Glutamatergic neuron (in vitro differentiated cells): ENCODE results near the gene SEC61A1. TPM values are rescaled to one million over a fixed set of nuclear protein-coding genes. Genes with fewer than 3 reads are reported as not detected.

Source experiments
- DNase-seq: peaks from one replicate; pipeline ENCODE4 v3.0.0; 2022
- H3K27ac Mint-ChIP-seq: one replicate; pipeline ENCODE4 v1.8.0; 2020; ENCODE audit warnings: mild to moderate bottlenecking, mixed read lengths, inconsistent platforms; ENCODE audit not compliant: unreplicated experiment
- H3K27me3 Mint-ChIP-seq: one replicate; pipeline ENCODE4 v1.8.0; 2020; ENCODE audit warnings: mild to moderate bottlenecking, moderate library complexity, mixed read lengths, inconsistent platforms; ENCODE audit not compliant: unreplicated experiment
- H3K36me3 Mint-ChIP-seq: one replicate; pipeline ENCODE4 v1.8.0; 2020; ENCODE audit warnings: mild to moderate bottlenecking, mixed read lengths, inconsistent platforms; ENCODE audit not compliant: unreplicated experiment
- H3K4me1 Mint-ChIP-seq: one replicate; pipeline ENCODE4 v1.8.0; 2020; ENCODE audit warnings: mild to moderate bottlenecking, low read depth, mixed read lengths, inconsistent platforms; ENCODE audit not compliant: unreplicated experiment
- H3K4me3 Mint-ChIP-seq: one replicate; pipeline ENCODE4 v1.8.0; 2020; ENCODE audit warnings: mild to moderate bottlenecking, mixed read lengths, inconsistent platforms; ENCODE audit not compliant: unreplicated experiment
- H3K9me3 Mint-ChIP-seq: one replicate; pipeline ENCODE4 v1.8.0; 2020; ENCODE audit warnings: mild to moderate bottlenecking, moderate library complexity, mixed read lengths, inconsistent platforms; ENCODE audit not compliant: unreplicated experiment
- total RNA-seq: library from RNA; stranded (reverse); fragmentation: NEBNext Ultra II Directional; extraction: Animal tissue kit (Norgen Biotek cat#: 25700); gene quantifications from one replicate; pipeline ENCODE4 v1.2.1, GENCODE V29; 2021; ENCODE audit not compliant: unreplicated experiment
- TF ChIP-seq, protein P1 (sequence below): fragments of 200-600 bp; sonication (generic); IDR thresholded peaks from one replicate; pipeline ENCODE4 v1.5.0; 2021; ENCODE audit not compliant: partially characterized antibody, unreplicated experiment

Gene SEC61A1
- total RNA-seq, 1 donor from 2014 or later: 201 TPM

DNA sequence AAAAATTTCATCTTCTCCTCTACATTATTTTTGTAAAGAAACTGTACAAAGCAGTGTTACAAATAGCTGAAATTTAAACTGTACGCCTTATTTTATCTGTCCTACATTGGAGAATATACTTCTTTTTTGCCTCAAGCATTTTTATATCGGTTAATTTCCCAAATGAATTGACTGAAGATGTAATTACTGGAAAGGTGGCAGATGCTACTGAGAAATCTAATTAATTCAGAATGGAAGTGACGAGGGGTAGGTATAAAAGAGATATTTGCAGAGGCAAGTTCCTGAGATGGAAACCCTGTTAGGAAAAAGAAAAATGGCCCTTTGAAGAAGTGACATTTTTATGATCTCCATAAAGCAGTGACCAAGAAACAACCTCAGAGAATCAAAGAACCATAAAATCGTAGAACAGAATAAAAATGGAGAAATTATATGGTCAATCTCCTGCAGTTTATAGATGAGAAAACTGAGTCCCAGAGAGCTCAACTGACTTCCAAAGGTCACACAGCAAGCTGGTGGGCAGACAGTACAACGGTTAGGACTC lies 51.0 kb downstream of the SEC61A1 start:
- no peaks in the 10 kb centered on the region for H3K36me3 Mint-ChIP-seq
- H3K27me3 Mint-ChIP-seq: peaks cover 2% of the 10 kb centered on the region
- H3K4me3 Mint-ChIP-seq: no peak overlapping the region
- DNase-seq: no peak
- H3K4me1 Mint-ChIP-seq: no peaks in the 10 kb centered on the region
- no peak overlapping the region for H3K27ac Mint-ChIP-seq
- TF ChIP-seq, protein P1, sequence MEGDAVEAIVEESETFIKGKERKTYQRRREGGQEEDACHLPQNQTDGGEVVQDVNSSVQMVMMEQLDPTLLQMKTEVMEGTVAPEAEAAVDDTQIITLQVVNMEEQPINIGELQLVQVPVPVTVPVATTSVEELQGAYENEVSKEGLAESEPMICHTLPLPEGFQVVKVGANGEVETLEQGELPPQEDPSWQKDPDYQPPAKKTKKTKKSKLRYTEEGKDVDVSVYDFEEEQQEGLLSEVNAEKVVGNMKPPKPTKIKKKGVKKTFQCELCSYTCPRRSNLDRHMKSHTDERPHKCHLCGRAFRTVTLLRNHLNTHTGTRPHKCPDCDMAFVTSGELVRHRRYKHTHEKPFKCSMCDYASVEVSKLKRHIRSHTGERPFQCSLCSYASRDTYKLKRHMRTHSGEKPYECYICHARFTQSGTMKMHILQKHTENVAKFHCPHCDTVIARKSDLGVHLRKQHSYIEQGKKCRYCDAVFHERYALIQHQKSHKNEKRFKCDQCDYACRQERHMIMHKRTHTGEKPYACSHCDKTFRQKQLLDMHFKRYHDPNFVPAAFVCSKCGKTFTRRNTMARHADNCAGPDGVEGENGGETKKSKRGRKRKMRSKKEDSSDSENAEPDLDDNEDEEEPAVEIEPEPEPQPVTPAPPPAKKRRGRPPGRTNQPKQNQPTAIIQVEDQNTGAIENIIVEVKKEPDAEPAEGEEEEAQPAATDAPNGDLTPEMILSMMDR: no peak
- no peaks in the 10 kb centered on the region for H3K9me3 Mint-ChIP-seq

GRCh38 chr3:128107834-128108233 lies 55.6 kb downstream of the SEC61A1 start:
- Mint-ChIP-seq H3K4me3 (no peak overlapping the region), H3K9me3 (no peaks in the 10 kb centered on the region), H3K4me1 (no peaks in the 10 kb centered on the region), H3K36me3 (no peaks in the 10 kb centered on the region), H3K27me3 (no peaks in the 10 kb centered on the region), H3K27ac (no peak overlapping the region)
- no peak for DNase-seq
- TF ChIP-seq, protein P1: no peak

- no peak overlapping the region for H3K27ac Mint-ChIP-seq
- no peak for DNase-seq
- no peaks in the 10 kb centered on the region for H3K4me1 Mint-ChIP-seq
- no peaks in the 10 kb centered on the region for H3K9me3 Mint-ChIP-seq
- TF ChIP-seq, protein P1: no peak
- H3K27me3 Mint-ChIP-seq: no peaks in the 10 kb centered on the region
- no peak overlapping the region for H3K4me3 Mint-ChIP-seq
- no peaks in the 10 kb centered on the region for H3K36me3 Mint-ChIP-seq
Observed at GRCh38 chr3:128111147-128111546, 58.9 kb downstream of the SEC61A1 start.

- Mint-ChIP-seq H3K9me3 (no peaks in the 10 kb centered on the region), H3K36me3 (no peaks in the 10 kb centered on the region), H3K4me1 (no peaks in the 10 kb centered on the region), H3K27me3 (no peaks in the 10 kb centered on the region), H3K27ac (no peak overlapping the region), H3K4me3 (no peak overlapping the region)
- TF ChIP-seq, protein P1: no peak
- no peak for DNase-seq
Observed at GRCh38 chr3:128112357-128112968, 60.2 kb downstream of the SEC61A1 start.
